NCI-H2107 (cell line): ENCODE measurements around the gene ZNF425.
"Not testable (repeated sequence)": the region's sequence is repeated elsewhere in the genome, so short reads cannot be mapped to it uniquely, and the experiment has no call there.

Experiments
- DNase-seq: peaks from one replicate; lab custom pipeline; 2025; lab: John Stamatoyannopoulos, UW

Gene ZNF425

DNA sequence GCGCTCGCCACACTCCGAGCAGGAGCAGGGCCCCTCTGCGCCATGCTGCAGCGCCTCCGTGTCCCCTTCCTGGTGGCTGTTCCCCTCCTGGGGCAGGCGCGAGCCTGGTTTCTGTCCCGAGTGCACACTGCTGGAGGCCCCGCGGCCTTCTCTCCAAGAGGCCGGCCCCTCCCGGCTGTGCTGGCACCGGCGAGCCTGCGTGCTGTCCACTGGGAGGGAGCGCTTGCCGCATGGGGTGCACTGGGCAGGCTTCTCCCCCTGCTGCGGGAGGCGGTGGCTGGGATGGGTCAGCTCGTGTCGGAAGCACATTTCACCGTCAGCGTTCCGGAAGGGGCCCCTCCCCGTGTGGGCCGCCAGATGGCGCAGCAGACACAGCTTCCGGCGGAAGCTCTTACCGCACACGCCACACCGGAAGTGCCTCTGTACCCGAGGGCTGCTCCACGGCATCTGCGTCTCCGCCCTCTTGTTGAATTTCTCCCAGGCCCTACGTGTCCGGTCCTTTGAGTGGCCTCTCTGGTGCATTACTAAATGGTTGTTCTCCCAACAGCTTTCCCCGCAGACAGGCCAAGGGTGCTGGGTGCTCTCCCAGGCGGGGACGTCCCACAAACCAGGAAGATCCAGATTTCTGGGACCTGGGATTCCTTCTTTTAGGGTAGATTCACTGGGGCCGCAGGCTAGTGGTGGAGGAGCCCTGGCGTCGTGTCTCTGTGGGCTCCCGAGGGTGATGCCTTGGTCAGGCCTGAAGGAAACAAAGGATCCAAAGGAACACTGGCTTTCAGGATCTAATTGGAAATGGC, 54.3 kb downstream of the ZNF425 start:
- no peak for DNase-seq

DNA sequence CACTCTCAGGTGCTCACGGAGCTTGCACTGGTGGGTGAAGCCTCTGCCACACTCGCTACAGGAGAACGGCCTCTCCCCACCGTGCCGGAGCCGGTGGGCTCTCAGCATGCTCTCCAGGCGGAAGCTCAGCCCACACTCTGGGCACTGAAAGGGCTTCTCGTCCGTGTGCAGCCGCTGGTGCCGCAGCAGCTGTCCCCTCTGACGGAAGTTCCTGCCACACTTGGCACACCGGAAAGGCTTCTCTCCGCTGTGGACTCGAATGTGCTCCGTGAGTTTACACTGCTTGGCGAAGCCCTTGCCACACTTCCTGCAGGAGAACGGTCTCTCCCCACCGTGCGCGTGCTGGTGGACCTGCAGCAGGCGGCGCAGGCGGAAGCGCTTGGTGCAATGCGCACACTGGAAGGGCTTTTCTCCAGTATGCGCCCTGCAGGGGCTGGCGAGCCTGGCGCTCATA, 54.9 kb downstream of the ZNF425 start:
- DNase-seq: no peak

DNA sequence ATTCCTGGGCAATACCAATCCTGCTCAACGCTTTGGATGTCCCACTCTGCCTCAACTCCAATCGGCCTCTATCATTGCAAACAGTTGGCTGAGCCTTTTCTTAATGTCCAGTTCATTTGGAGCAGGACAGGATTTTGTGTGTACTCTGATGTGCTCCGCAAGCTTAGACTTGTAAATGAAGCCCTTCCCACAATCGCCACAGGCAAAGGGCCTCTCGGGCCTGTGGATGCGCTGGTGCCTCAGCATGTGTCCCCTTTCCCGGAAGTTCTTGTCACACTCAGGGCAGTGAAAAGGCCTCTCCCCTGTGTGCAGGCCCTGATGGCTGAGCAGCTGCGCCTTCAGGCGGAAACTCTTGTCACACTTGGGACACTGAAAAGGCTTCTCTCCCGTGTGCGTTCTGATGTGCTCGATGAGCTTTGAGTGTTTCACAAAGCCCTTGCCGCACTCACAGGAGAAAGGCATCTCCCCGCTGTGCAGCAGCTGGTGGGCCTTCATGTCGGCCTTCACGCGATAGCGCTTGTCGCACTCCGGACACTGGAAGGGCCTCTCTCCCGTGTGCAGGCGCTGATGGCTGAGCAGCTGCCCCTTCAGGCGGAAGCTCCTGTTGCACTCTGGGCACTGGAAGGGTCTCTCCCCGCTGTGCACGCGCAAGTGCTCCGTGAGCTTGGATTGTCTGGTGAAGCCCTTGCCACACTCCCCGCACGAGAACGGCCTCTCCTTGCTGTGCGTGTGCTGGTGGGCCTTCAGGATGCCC, 55.6 kb downstream of the ZNF425 start:
- DNase-seq: no peak

DNA sequence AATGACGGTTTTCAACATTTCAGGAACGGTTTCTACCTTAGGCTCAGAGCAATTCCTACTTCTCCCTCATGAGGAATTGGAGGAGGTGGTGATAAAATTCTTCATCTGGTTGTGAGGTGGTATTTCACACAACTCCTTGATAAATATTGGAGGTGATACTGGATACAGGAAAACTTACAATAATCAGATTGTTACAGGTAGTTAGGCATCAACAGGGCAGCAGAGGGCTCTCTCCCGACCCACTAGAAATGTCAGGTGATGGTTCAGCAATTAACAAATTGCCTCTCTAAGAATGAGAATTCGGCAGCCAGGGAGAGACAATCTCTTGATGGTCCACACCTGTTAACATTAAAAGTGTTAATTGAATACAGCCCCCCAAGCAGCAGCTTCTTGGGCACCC, 58.3 kb downstream of the ZNF425 start:
- no peak for DNase-seq

DNA sequence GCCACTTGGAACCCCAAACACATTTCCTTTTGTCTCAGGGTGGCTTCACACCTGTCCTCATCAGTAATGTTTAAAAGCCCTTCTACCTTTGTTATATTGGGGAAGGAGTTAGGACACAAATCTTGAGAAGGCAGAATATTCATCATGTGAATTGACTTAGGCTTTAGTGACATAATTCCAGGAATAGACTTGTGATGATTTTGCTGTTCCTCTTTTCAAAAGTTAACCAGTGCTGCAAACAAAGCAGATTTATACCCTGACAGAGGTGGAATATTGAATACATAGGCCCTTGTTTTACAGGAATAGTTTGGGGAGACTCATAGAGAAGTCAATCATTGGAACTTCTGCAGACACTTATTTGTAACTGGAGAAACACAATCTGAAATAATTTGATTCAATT, 62.6 kb downstream of the ZNF425 start:
- no peak for DNase-seq

DNA sequence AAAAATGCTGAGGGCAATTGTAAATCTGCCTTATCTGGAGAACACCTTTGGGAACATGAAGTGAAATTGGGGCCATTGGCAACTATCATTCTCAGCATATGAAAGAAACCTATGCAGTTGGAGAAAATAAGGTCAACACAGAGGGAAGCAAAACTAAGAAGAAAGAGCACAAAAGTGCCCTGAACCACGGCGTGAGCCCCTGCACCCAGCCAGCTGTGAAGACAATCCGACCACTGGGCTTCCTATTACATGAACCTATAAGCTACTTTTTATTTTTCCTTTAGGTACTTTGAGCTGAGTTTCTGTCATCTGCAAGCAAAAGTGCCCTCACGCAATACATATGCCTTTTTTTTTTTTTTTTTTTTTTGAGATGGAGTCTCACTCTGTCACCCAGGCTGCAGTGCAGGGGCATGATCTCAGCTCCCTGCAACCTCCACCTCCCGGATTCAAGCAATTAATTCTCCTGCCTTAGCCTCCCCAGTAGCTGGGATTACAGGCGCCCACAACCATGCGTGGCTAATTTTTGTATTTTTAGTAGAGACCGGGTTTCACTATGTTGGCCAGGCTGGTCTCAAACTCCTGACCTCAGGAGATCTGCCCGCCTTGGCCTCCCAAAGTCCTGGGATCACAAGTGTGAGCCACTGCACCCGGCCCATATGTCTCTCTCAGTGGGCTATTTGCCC, 63.8 kb downstream of the ZNF425 start:
- DNase-seq: not testable (repeated sequence)

DNA sequence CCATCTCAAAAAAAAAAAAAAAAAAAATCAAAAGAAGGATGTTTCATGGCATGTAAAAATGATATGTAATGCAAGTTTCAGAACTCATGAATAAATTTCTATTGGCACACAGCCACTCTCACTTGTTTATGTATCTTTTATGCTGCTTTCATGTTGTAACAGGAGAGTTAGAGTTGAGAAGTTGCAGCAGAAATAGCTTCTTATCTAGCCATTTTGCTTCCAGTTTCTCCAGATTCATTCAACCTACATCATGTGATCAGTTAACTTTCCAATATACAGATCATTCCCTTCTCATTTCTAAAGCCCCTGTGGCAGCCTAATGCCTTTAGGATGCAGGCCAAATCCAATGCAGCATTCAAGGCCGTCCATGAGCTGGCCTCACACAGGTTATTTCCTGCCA, 66.0 kb downstream of the ZNF425 start:
- DNase-seq: no peak

DNA sequence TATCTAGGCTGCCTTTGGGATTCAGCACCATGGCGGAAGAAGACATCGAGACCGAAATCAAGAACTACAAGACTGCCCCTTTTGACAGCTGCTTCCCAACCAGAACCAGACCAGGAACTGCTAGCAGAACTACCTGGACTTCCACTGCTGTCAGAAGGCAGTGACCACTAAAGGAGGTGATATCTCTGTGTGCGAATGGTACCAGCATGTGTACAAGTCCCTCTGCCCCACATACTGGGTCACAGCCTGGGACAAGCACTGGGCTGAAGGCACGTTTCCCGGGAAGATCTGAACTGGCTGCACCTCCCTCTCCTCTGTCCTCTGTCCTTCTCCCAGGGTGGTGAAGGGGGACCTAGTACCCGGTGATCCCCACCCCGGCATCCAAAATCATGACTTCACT, 72.2 kb downstream of the ZNF425 start:
- no peak for DNase-seq

DNA sequence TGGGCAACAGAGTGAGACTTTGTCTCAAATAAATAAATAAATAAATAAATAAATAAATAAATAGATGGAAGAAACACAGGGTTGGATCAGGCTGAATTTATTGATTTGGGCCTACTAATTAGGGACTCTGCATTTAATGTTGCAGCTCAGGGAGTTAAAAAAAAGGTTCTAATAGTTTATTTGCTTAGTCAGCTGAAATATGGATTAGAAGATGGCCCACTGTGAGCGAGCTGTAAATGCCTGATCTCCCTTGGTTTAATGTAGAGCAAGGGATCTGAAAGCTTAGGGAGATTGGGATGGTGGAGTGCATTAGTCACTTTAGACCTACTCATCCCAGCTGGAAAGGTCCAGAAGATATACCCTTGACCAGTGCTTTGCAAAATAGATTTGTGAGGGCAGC, 72.7 kb downstream of the ZNF425 start:
- DNase-seq: no peak
